IMR-90 (cell line): ENCODE results near the gene CNTN4.

Source experiments
- BHLHE40 ChIP-seq: fragments of 150-350 bp; IDR thresholded peaks from 2 replicates; pipeline ENCODE4 v1.6.1; 2016; ENCODE audit warnings: mild to moderate bottlenecking, low read depth, low read length
- CEBPB ChIP-seq: IDR thresholded peaks from 2 replicates; pipeline ENCODE4 v1.6.1; 2012; ENCODE audit warnings: low read depth, low read length, improper control_type of control experiment
- CHD1 ChIP-seq: IDR thresholded peaks from 2 replicates; pipeline ENCODE4 v1.6.1; 2012; ENCODE audit warnings: low read depth, low read length, improper control_type of control experiment
- CTCF ChIP-seq: conservative IDR thresholded peaks from 2 replicates; pipeline ENCODE4 v1.5.1; 2012; ENCODE audit warnings: mild to moderate bottlenecking, low read depth, low read length, improper control_type of control experiment
- ELK1 ChIP-seq: fragments of 150-350 bp; IDR thresholded peaks from 2 replicates; pipeline ENCODE4 v1.6.1; 2016; ENCODE audit warnings: low read depth, mild to moderate bottlenecking, low read length, moderate library complexity, borderline replicate concordance
- FOS ChIP-seq: fragments of 150-350 bp; IDR thresholded peaks from 2 replicates; pipeline ENCODE4 v1.6.1; 2016; ENCODE audit warnings: low read depth, low read length
- MAZ ChIP-seq: IDR thresholded peaks from 2 replicates; pipeline ENCODE4 v1.6.1; 2012; ENCODE audit warnings: low read depth, mild to moderate bottlenecking, low read length, improper control_type of control experiment, moderate library complexity, borderline replicate concordance
- NFE2L2 ChIP-seq: fragments of 150-350 bp; IDR thresholded peaks from 2 replicates; pipeline ENCODE4 v1.6.1; 2016; ENCODE audit warnings: low read depth, mild to moderate bottlenecking, low read length
- POLR2A ChIP-seq: IDR thresholded peaks from 2 replicates; pipeline ENCODE4 v1.6.1; 2012; ENCODE audit warnings: mild to moderate bottlenecking, low read depth, low read length
- RFX5 ChIP-seq: IDR thresholded peaks from 2 replicates; pipeline ENCODE4 v1.8.0; 2012; ENCODE audit warnings: low read depth, mild to moderate bottlenecking, low read length, moderate library complexity

- TF ChIP-seq CTCF (no peak), POLR2A (no peak), BHLHE40 (no peak), CEBPB (no peak), NFE2L2 (no peak), CHD1 (no peak), ELK1 (no peak), RFX5 (no peak), MAZ (no peak), FOS (no peak)
Observed at GRCh38 chr3:2706836-2707210, 608.2 kb downstream of the CNTN4 start.
